IMR-90 (cell line): ENCODE data around the gene ANLN.

ENCODE experiments used
- CHD1 ChIP-seq: IDR thresholded peaks from 2 replicates; pipeline ENCODE4 v1.6.1; 2012; ENCODE audit warnings: low read depth, low read length, improper control_type of control experiment
- CTCF ChIP-seq: conservative IDR thresholded peaks from 2 replicates; pipeline ENCODE4 v1.5.1; 2012; ENCODE audit warnings: mild to moderate bottlenecking, low read depth, low read length, improper control_type of control experiment
- MXI1 ChIP-seq: IDR thresholded peaks from 2 replicates; pipeline ENCODE4 v1.6.1; 2012; ENCODE audit warnings: low read depth, mild to moderate bottlenecking, low read length, moderate library complexity, borderline replicate concordance
- POLR2A ChIP-seq: IDR thresholded peaks from 2 replicates; pipeline ENCODE4 v1.6.1; 2012; ENCODE audit warnings: mild to moderate bottlenecking, low read depth, low read length
- RFX5 ChIP-seq: IDR thresholded peaks from 2 replicates; pipeline ENCODE4 v1.8.0; 2012; ENCODE audit warnings: low read depth, mild to moderate bottlenecking, low read length, moderate library complexity
- SMC3 ChIP-seq: fragments of 150-350 bp; IDR thresholded peaks from 2 replicates; pipeline ENCODE4 v1.6.1; 2016; ENCODE audit warnings: low read depth, mild to moderate bottlenecking, antibody characterized with exemption, low read length, moderate library complexity

GRCh38 chr7:36475381-36475780, 85.7 kb downstream of the ANLN start:
- TF ChIP-seq CTCF = no peak
- no peak for TF ChIP-seq POLR2A
- TF ChIP-seq CHD1 = no peak
- TF ChIP-seq RFX5 = no peak
- TF ChIP-seq SMC3 = no peak
- TF ChIP-seq MXI1 = no peak
